Activated B cell treated with CpG ODN at 0.5 μM for 24 hours (primary cell): Measurements from ENCODE around the gene NEB. TPM values are rescaled to one million over a fixed set of nuclear protein-coding genes. Genes with fewer than 3 reads are reported as not detected.

Experiments
- ATAC-seq: fragments of 200-7000 bp; cut with Tn5 transposase; one replicate; pipeline ENCODE4 v1.10.0; 2021; ENCODE audit warnings: low read depth, mild to moderate bottlenecking, moderate library complexity
- CTCF ChIA-PET: fragments of 350-600 bp; sonication (Branson Sonifier 250); formaldehyde crosslinking; loops from one replicate; lab custom pipeline; 2021; ENCODE audit warnings: antibody characterized with exemption; lab: Charles Lee
- POLR2A ChIA-PET: fragments of 350-600 bp; sonication (Branson Sonifier 250); formaldehyde crosslinking; loops from one replicate; lab custom pipeline; 2021; ENCODE audit warnings: antibody characterized with exemption; lab: Charles Lee
- DNase-seq: peaks from one replicate; pipeline ENCODE4 v3.0.0; 2022
- H3K27ac Mint-ChIP-seq: one replicate; pipeline ENCODE4 v1.8.0; 2020; ENCODE audit warnings: mixed read lengths
- H3K27me3 Mint-ChIP-seq: one replicate; pipeline ENCODE4 v1.8.0; 2021; ENCODE audit warnings: mixed read lengths
- H3K36me3 Mint-ChIP-seq: one replicate; pipeline ENCODE4 v1.8.0; 2021; ENCODE audit warnings: low read depth, mixed read lengths
- H3K4me1 Mint-ChIP-seq: one replicate; pipeline ENCODE4 v1.8.0; 2021; ENCODE audit warnings: mixed read lengths
- H3K4me3 Mint-ChIP-seq: one replicate; pipeline ENCODE4 v1.8.0; 2020; ENCODE audit warnings: mild to moderate bottlenecking, mixed read lengths
- H3K9me3 Mint-ChIP-seq: one replicate; pipeline ENCODE4 v1.8.0; 2020; ENCODE audit warnings: mixed read lengths
- intact Hi-C: fragments of 100-400 bp; cut with micrococcal nuclease; formaldehyde crosslinking; loops from one replicate; pipeline ENCODE4 v1.15.1; 2024
- total RNA-seq: library from RNA; stranded (reverse); gene quantifications from 2 replicates; pipeline ENCODE4 v1.2.3, GENCODE V29; 2022
- TF ChIP-seq, protein P1 (sequence below): fragments of 200-600 bp; IDR thresholded peaks from one replicate; pipeline ENCODE4 v1.8.0; 2022; ENCODE audit warnings: antibody characterized with exemption, mild to moderate bottlenecking

NEB gene
- total RNA-seq, 1 donor from 2014 or later, result 1.2 TPM

- H3K4me1 Mint-ChIP-seq, result peaks cover 74% of the 10 kb centered on the region
- TF ChIP-seq, protein P1, sequence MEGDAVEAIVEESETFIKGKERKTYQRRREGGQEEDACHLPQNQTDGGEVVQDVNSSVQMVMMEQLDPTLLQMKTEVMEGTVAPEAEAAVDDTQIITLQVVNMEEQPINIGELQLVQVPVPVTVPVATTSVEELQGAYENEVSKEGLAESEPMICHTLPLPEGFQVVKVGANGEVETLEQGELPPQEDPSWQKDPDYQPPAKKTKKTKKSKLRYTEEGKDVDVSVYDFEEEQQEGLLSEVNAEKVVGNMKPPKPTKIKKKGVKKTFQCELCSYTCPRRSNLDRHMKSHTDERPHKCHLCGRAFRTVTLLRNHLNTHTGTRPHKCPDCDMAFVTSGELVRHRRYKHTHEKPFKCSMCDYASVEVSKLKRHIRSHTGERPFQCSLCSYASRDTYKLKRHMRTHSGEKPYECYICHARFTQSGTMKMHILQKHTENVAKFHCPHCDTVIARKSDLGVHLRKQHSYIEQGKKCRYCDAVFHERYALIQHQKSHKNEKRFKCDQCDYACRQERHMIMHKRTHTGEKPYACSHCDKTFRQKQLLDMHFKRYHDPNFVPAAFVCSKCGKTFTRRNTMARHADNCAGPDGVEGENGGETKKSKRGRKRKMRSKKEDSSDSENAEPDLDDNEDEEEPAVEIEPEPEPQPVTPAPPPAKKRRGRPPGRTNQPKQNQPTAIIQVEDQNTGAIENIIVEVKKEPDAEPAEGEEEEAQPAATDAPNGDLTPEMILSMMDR, result no peak
- H3K27ac Mint-ChIP-seq, result peak overlapping the region; percentile 97
- ChIA-PET POLR2A (interaction anchor here (0.6 to 1.8 kb wide), 6 partner anchors 8 to 53 kb away, joined by 3 to 27 read pairs (median 4); partner anchors contain the start of gene ARL5A), CTCF (interaction anchor here (1.6 to 1.7 kb wide), 2 partner anchors 17 to 32 kb away, joined by 4 to 5 read pairs; no protein-coding TSS in a partner anchor)
- peaks cover 8% of the 10 kb centered on the region for H3K9me3 Mint-ChIP-seq
- intact Hi-C loops, result loop anchor here (5.0 kb wide), 1 partner anchor 247 kb away; no protein-coding TSS in a partner anchor
- peaks cover 38% of the 10 kb centered on the region for H3K36me3 Mint-ChIP-seq
- H3K4me3 Mint-ChIP-seq, result peak overlapping the region; percentile 75
- DNase-seq (no peak), ATAC-seq (peak; percentile 4)
- H3K27me3 Mint-ChIP-seq, result no peaks in the 10 kb centered on the region
Observed at GRCh38 chr2:151774506-151774905, 40.2 kb upstream of the NEB start.

GRCh38 chr2:151771599-151772358 is 37.5 kb upstream of the NEB start:
- ChIA-PET POLR2A (interaction anchor here (0.9 to 2.1 kb wide), 8 partner anchors 11 to 134 kb away, joined by 3 to 18 read pairs (median 4); partner anchors contain the start of gene ARL5A), CTCF (interaction anchor here (0.7 to 1.5 kb wide), 5 partner anchors 16 to 254 kb away, joined by 3 to 5 read pairs (median 3); no protein-coding TSS in a partner anchor)
- H3K4me1 Mint-ChIP-seq, result peaks cover 94% of the 10 kb centered on the region
- intact Hi-C loops, result loop anchor here (1.0 to 5.0 kb wide), 6 partner anchors 15 to 946 kb away; partner anchors contain the start of genes ARL5A and PRPF40A
- no peaks in the 10 kb centered on the region for H3K27me3 Mint-ChIP-seq
- TF ChIP-seq, protein P1, result no peak
- H3K27ac Mint-ChIP-seq, result peak overlapping the region; percentile 98
- H3K36me3 Mint-ChIP-seq, result peaks cover 17% of the 10 kb centered on the region
- DNase-seq (peak; percentile 66), ATAC-seq (peak; percentile 82)
- H3K9me3 Mint-ChIP-seq, result peaks cover 5% of the 10 kb centered on the region
- peak overlapping the region; percentile 60 for H3K4me3 Mint-ChIP-seq

DNA sequence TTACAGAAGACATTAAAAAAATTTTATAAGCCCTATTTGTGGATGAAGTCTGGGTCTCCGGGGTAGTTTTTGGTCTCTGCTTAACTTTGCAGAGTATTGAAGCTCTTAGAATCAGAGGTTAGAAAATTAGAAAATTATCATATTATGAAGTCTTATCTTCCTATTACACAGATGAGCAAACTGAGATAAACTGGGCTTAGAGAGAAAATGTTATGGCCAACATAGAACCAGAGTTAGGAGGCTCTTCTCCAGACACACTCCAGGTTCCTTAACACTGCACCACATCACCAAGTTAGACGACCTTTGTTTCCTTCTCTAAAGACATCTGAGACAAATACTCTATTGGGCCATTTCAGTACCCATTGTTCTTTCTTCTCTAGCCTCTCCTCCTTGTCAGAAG is 36.7 kb upstream of the NEB start:
- Mint-ChIP-seq H3K4me3 (peak overlapping the region; percentile 60), H3K27me3 (no peaks in the 10 kb centered on the region), H3K4me1 (peaks cover 94% of the 10 kb centered on the region), H3K36me3 (peaks cover 11% of the 10 kb centered on the region), H3K9me3 (peaks cover 5% of the 10 kb centered on the region), H3K27ac (peak overlapping the region; percentile 98)
- ATAC-seq, result no peak
- no peak for DNase-seq
- POLR2A ChIA-PET, result interaction anchor here (0.5 to 2.1 kb wide), 7 partner anchors 15 to 1308 kb away, joined by 3 to 18 read pairs (median 4); partner anchors contain the start of gene ARL5A
- TF ChIP-seq, protein P1, result no peak
- intact Hi-C loops, result loop anchor here (1.0 to 5.0 kb wide), 6 partner anchors 16 to 946 kb away; partner anchors contain the start of genes ARL5A and PRPF40A
- CTCF ChIA-PET, result interaction anchor here (0.9 to 1.5 kb wide), 4 partner anchors 15 to 36 kb away, joined by 3 to 4 read pairs (median 3); no protein-coding TSS in a partner anchor

GRCh38 chr2:151769606-151770005 is 35.3 kb upstream of the NEB start:
- peaks cover 94% of the 10 kb centered on the region for H3K4me1 Mint-ChIP-seq
- TF ChIP-seq, protein P1, result no peak
- peaks cover 5% of the 10 kb centered on the region for H3K9me3 Mint-ChIP-seq
- ChIA-PET CTCF (interaction anchor here (1.0 kb wide), 1 partner anchor 78 kb away, joined by 3 read pairs; no protein-coding TSS in a partner anchor), POLR2A (interaction anchor here (0.8 kb wide), 1 partner anchor 131 kb away, joined by 12 read pairs; no protein-coding TSS in a partner anchor)
- no peaks in the 10 kb centered on the region for H3K27me3 Mint-ChIP-seq
- ATAC-seq, result no peak
- intact Hi-C loops, result loop anchor here (2.0 to 5.0 kb wide), 3 partner anchors 17 to 242 kb away; no protein-coding TSS in a partner anchor
- H3K4me3 Mint-ChIP-seq, result no peak overlapping the region
- H3K36me3 Mint-ChIP-seq, result peaks cover 6% of the 10 kb centered on the region
- peak overlapping the region; percentile 98 for H3K27ac Mint-ChIP-seq
- DNase-seq, result no peak
